Adrenal gland (tissue), 5 donors: ENCODE measurements around the gene TSPAN4.

Experiments used
- POLR2A ChIP-seq, 2 donors: fragments of 450-650 bp; IDR thresholded peaks; one replicate each; pipeline ENCODE4 v1.6.1; 2017; ENCODE audit warnings: antibody characterized with exemption in 2 of 2, mild to moderate bottlenecking in 2 of 2, moderate library complexity in 1 of 2
- TF ChIP-seq, protein P1 (sequence below), 6 experiments: fragments of 450-650 bp in 4 of 6; fragments of 200-600 bp in 2 of 6; sonication (generic) in 1 of 6; IDR thresholded peaks; 1 replicate in 5 of 6; 2 replicates in 1 of 6; pipeline versions ENCODE4 v1.5.1 to v1.8.0; 2016 to 2021; ENCODE audit warnings: antibody characterized with exemption in 6 of 6, mild to moderate bottlenecking in 2 of 6, moderate library complexity in 1 of 6
- donor health status: DM: no; HTN: no; CAD: no.

DNA sequence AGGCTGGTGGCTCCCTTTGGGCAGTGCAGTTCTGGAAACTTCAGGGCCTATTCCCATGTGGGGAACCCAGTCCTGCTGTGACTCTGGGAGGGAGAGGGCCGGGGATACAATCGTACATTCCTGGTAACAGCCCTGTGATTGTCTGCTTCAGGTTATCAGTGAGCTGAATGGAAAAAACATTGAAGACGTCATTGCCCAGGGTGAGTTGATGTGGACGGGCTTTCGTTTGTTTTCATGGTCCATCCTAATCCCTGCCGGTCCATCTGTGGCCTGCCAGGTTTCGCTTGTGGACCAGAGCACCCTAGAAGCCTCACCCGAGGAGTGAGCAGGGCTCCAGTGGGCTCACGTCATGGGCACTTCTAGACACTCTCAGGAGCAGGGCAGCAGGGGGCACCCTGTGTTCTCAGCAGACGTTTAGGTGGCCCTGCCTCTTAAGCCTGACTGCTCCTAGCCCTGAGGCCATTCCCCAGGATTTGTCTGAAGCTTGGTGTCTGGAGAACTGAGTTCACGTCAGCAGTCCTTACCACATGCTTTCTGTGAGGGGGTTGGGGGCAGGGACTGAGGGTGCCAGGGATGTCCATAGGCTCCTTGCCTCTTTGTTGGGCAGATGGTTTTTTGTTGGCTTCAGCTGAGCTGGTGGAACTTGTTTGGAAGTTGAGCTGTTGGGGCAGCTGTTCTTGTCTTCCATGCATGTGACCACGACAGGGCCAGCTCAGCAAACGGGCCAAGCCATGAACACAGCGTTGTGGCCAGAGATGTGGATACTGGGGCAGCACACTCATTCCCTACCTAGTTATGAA is 31.0 kb upstream of the TSPAN4 start:
- TF ChIP-seq, protein P1, sequence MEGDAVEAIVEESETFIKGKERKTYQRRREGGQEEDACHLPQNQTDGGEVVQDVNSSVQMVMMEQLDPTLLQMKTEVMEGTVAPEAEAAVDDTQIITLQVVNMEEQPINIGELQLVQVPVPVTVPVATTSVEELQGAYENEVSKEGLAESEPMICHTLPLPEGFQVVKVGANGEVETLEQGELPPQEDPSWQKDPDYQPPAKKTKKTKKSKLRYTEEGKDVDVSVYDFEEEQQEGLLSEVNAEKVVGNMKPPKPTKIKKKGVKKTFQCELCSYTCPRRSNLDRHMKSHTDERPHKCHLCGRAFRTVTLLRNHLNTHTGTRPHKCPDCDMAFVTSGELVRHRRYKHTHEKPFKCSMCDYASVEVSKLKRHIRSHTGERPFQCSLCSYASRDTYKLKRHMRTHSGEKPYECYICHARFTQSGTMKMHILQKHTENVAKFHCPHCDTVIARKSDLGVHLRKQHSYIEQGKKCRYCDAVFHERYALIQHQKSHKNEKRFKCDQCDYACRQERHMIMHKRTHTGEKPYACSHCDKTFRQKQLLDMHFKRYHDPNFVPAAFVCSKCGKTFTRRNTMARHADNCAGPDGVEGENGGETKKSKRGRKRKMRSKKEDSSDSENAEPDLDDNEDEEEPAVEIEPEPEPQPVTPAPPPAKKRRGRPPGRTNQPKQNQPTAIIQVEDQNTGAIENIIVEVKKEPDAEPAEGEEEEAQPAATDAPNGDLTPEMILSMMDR (IDR thresholded peaks at IDR 0.05) = no peak
- no peak for TF ChIP-seq POLR2A (IDR thresholded peaks at IDR 0.05)
